Ovary (tissue), 9 donors: ENCODE results near the gene SMG9. TPM values are rescaled to one million over a fixed set of nuclear protein-coding genes. Genes with fewer than 3 reads are reported as not detected.

Experiments
- DNase-seq, 5 donors: peaks; one replicate each; pipeline ENCODE4 v3.0.0-alpha.2; 2019 to 2020
- H3K27ac ChIP-seq, 2 donors: fragments of 200-600 bp; one replicate each; pipeline versions ENCODE4 v1.5.1 to v1.8.0; 2019 to 2022
- H3K27me3 ChIP-seq: fragments of 200-600 bp; one replicate; pipeline ENCODE4 v1.8.0; 2022
- H3K36me3 ChIP-seq: fragments of 200-600 bp; sonication (generic); one replicate; pipeline ENCODE4 v1.5.1; 2019
- H3K4me1 ChIP-seq: one replicate; pipeline ENCODE4 v1.8.1; 2013; ENCODE audit warnings: mild to moderate bottlenecking, moderate library complexity; ENCODE audit not compliant: insufficient read depth
- H3K4me3 ChIP-seq: fragments of 200-600 bp; sonication (generic); one replicate; pipeline ENCODE4 v1.5.1; 2017
- H3K9me3 ChIP-seq, 2 donors: fragments of 200-600 bp in 1 of 2; sonication (generic) in 1 of 2; one replicate each; pipeline versions ENCODE4 v1.5.1 to v1.8.1; 2013 to 2019; ENCODE audit warnings: mild to moderate bottlenecking in 1 of 2, moderate library complexity in 1 of 2
- EP300 ChIP-seq: sonication (generic); formaldehyde crosslinking; IDR thresholded peaks from one replicate; pipeline ENCODE4 v1.6.1; 2017; ENCODE audit warnings: antibody characterized with exemption
- POLR2A ChIP-seq: fragments of 450-650 bp; IDR thresholded peaks from one replicate; pipeline ENCODE4 v1.6.1; 2017; ENCODE audit warnings: antibody characterized with exemption, mild to moderate bottlenecking, moderate library complexity
- WGBS, 3 donors: extraction: QIAGEN DNeasy Blood & Tissue Kit in 1 of 3; methylation state at CpG; one replicate each; pipeline versions ENCODE4 v1.1.5 to v1.1.7; 2013 to 2017; 5-methylcytosine and 5-hydroxymethylcytosine counted together
- intact Hi-C, 4 donors: fragments of 100-400 bp; cut with DNase I; formaldehyde crosslinking; loops; one replicate each; pipeline versions ENCODE4 v1.11.0 to v1.15.1; 2022 to 2023
- polyA plus RNA-seq, 2 donors: library from polyadenylated mRNA; stranded (reverse); fragments of 200-250 nt in 1 of 2; fragments of 350-450 nt in 1 of 2; fragmentation: Illumina TruSeq in 1 of 2; extraction: RNeasy Lipid Tissue Mini Kit (QIAGEN cat#74804) in 1 of 2; gene quantifications; one replicate each; pipeline ENCODE4 v1.2.3, GENCODE V29; 2013 to 2014
- total RNA-seq, 7 donors: library from RNA; depleted of rRNA in 2 of 7; stranded (reverse); fragments of >200 nt in 2 of 7; fragmentation: NEBNext Ultra II Directional in 3 of 7; extraction: Animal tissue kit (Norgen Biotek cat#: 25700) in 3 of 7; gene quantifications; one replicate each; pipeline versions ENCODE4 v1.1.0 to v1.2.4, GENCODE V29; 2016 to 2023
- TF ChIP-seq, protein P1 (sequence below), 3 donors: fragments of 450-650 bp in 2 of 3; fragments of 200-600 bp in 1 of 3; IDR thresholded peaks; one replicate each; pipeline versions ENCODE4 v1.5.1 to v1.8.0; 2016 to 2022; ENCODE audit warnings: antibody characterized with exemption in 3 of 3, mild to moderate bottlenecking in 1 of 3
- donor health status: DM: no; HTN: no; CAD: no; lungs with moderate emphysema.
- donor health status: DM: no; HTN: no; CAD: no.
- donor health status: Bipolar disorder and iron deficiency.
- donor health status: DM: yes; HTN: yes; CAD: no.
- donor health status: DM: no; HTN: no; CAD: no.
- donor health status: DM: yes; HTN: yes; CAD: no.

Gene SMG9
- total and polyA plus RNA-seq, 9 donors, result 13.9 to 34.8 (median 23.9) TPM

DNA sequence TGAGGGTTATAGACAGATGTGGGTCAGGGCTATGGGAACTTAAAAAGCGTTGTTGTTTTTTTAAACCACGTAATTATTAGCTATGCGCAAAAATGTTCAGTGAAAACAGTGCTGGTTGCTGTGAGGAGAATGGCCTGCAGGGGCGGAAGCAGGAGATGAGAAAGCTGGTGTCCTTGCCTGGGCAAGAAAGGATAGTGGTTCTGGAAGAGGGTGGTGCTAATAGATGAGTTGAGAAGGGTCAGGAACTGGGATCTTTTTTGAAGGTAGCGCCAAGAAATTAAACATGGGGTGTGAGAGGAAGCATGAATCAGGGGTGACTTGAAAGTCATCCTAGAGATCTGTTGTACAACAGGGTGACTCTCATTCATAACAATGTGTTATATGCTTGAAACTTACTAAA lies 4.8 kb upstream of the SMG9 start:
- no peak for DNase-seq
- TF ChIP-seq, protein P1, sequence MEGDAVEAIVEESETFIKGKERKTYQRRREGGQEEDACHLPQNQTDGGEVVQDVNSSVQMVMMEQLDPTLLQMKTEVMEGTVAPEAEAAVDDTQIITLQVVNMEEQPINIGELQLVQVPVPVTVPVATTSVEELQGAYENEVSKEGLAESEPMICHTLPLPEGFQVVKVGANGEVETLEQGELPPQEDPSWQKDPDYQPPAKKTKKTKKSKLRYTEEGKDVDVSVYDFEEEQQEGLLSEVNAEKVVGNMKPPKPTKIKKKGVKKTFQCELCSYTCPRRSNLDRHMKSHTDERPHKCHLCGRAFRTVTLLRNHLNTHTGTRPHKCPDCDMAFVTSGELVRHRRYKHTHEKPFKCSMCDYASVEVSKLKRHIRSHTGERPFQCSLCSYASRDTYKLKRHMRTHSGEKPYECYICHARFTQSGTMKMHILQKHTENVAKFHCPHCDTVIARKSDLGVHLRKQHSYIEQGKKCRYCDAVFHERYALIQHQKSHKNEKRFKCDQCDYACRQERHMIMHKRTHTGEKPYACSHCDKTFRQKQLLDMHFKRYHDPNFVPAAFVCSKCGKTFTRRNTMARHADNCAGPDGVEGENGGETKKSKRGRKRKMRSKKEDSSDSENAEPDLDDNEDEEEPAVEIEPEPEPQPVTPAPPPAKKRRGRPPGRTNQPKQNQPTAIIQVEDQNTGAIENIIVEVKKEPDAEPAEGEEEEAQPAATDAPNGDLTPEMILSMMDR (IDR thresholded peaks at IDR 0.05), result no peak
- TF ChIP-seq POLR2A (no peak), EP300 (no peak)
- 57 to 75% (median 64%) methylated on average over 5 of the region's 5 CpGs for WGBS, 3 donors
- no peak overlapping the region for H3K27ac ChIP-seq
- H3K4me1 ChIP-seq, result peaks cover 1% of the 10 kb centered on the region
- H3K4me3 ChIP-seq, result no peak overlapping the region
- intact Hi-C loops, result no loop called here
- no peaks in the 10 kb centered on the region for H3K9me3 ChIP-seq
- H3K27me3 ChIP-seq, result no peaks in the 10 kb centered on the region
- H3K36me3 ChIP-seq, result no peaks in the 10 kb centered on the region

DNA sequence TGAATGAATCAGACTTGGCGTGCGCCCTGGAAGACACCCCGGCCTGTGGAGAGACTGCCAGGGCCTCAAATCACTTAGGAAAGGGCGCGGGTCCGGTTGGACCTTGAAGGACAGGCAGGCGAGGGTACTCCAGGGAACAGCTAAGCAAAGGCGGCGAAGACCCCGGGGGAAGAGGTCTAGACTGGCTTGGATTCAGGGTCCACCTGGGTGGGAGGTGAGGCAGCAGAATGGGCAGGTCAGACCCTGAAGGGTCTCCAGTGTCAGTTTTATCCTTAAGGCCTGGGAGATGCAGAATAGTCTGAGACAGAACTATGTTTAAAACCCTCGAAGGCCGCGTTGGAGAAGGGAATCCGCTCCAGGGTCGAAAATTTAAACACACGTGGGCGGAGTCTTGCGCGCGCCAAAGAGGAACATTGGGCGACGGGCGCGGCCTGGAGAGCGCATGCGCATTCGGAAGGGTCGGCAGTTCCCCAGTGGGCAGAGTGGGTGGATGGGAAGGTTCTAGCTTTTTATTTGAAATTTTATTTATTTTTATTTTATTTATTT lies 567 bp upstream of the SMG9 start:
- intact Hi-C loops, result no loop called here
- peak; percentile 78 to 88 (median 84) for DNase-seq
- H3K36me3 ChIP-seq, result no peaks in the 10 kb centered on the region
- peak overlapping the region; percentile 96 to 98 for H3K27ac ChIP-seq
- no peaks in the 10 kb centered on the region for H3K9me3 ChIP-seq
- TF ChIP-seq, protein P1 (IDR thresholded peaks at IDR 0.05), result no peak
- TF ChIP-seq EP300 (no peak), POLR2A (no peak)
- H3K27me3 ChIP-seq, result no peaks in the 10 kb centered on the region
- peak overlapping the region; percentile 42 for H3K4me3 ChIP-seq
- 0 to 1% (median 1%) methylated on average over 28 of the region's 28 CpGs for WGBS, 3 donors
- H3K4me1 ChIP-seq, result peaks cover 1% of the 10 kb centered on the region

DNA sequence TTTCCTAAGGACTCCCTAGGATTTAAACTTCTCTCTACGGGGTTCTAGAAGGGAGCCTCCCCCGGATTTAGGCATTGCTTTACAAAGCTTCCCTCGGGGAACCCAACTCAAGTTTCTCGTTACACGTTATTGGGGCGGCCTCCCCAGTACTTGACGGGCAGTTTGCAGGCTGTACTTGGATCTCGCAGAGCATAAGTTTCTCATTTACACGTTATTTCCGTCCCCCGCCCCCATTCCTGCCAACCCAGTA lies 584 bp downstream of the SMG9 start:
- Histone ChIP-seq H3K9me3 (no peaks in the 10 kb centered on the region), H3K36me3 (no peaks in the 10 kb centered on the region), H3K27ac (peak overlapping the region; percentile 96 to 98), H3K4me3 (peak overlapping the region; percentile 42), H3K4me1 (peaks cover 1% of the 10 kb centered on the region), H3K27me3 (no peaks in the 10 kb centered on the region)
- 0 to 1% (median 1%) methylated on average over 11 of the region's 11 CpGs for WGBS, 3 donors
- DNase-seq, result no peak
- intact Hi-C loops, result loop anchor here in 1 of 4 donors (5.0 kb wide), 1 partner anchor 463 kb away; no protein-coding TSS in a partner anchor
- TF ChIP-seq, protein P1 (IDR thresholded peaks at IDR 0.05), result no peak
- TF ChIP-seq POLR2A (no peak), EP300 (no peak)

DNA sequence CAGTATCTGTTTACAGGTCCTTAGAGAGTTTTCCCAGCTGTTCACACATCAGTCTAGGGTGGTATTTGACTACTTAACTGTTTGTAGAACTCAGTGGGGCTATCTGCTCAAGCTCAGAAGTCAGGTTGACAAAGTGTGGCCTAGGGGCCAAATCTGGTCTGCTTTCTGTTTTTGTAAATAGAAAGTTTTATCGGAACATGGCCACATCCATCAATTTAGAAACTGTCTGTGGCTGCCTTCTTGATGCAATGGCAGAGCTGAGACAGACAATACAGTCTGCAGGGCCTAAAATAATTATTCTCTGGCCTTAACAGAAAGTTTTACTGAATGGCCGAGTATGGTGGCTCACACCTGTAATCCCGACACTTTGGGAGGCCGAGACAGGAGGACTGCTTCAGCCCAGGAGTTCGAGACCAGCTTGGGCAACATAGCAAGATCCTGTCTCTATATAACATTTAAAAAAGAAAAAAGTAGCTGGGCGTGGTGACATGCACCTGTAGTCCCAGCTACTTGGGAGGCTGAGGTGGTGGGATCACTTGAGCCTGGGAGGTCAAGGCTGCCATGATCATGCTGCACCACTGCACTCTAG lies 2.4 kb downstream of the SMG9 start:
- Histone ChIP-seq H3K4me1 (peaks cover 1% of the 10 kb centered on the region), H3K4me3 (no peak overlapping the region), H3K9me3 (no peaks in the 10 kb centered on the region), H3K36me3 (no peaks in the 10 kb centered on the region), H3K27me3 (no peaks in the 10 kb centered on the region), H3K27ac (no peak overlapping the region)
- intact Hi-C loops, result loop anchor here in 1 of 4 donors (5.0 kb wide), 1 partner anchor 465 kb away; no protein-coding TSS in a partner anchor
- no peak for TF ChIP-seq EP300
- no peak for DNase-seq
- 92 to 96% (median 95%) methylated on average over 6 of the region's 6 CpGs for WGBS, 3 donors

DNA sequence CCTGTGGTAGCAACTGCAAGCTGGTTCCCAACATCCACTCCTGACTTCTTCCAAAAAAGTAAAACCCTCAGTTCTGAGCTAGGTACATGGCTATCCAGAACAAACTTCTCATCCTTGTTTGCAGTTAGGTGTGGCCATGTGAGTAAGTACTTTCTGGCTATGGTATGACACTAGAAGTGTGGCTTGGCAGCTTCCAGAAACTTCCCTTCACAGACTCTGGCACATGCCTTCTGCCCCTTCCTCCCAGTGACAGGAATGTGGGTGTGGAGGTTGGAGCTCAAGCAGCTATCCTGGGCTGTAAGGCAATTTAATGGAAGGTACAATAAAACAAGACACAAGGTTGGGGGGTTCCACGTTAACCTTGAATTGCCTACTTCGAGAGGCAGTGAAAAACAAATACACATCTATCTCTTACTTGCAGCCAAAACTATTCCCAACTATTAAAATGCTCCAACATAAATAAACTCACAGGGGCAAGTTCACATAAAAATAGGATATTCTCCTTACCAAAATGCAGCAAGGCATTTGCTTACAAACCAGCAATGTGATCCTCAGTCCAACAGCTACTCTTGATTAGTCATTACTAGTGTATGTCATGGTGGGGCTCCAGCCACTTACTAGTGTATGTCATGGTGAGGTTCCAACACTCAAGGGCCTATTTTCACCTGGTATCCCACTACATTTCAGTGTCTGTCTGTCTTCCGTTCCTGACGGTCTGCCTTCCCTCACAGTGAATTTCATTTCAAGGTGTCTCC lies 3.1 kb downstream of the SMG9 start:
- H3K4me1 ChIP-seq, result peaks cover 1% of the 10 kb centered on the region
- no peaks in the 10 kb centered on the region for H3K27me3 ChIP-seq
- 79 to 86% (median 80%) methylated on average over 4 of the region's 4 CpGs for WGBS, 3 donors
- intact Hi-C loops, result loop anchor here in 1 of 4 donors (5.0 kb wide), 1 partner anchor 466 kb away; no protein-coding TSS in a partner anchor
- H3K9me3 ChIP-seq, result no peaks in the 10 kb centered on the region
- no peak overlapping the region for H3K4me3 ChIP-seq
- H3K36me3 ChIP-seq, result no peaks in the 10 kb centered on the region
- TF ChIP-seq, protein P1 (IDR thresholded peaks at IDR 0.05), result no peak
- TF ChIP-seq EP300, result no peak
- no peak for TF ChIP-seq POLR2A
- no peak overlapping the region for H3K27ac ChIP-seq
- no peak for DNase-seq
